Measurements from ENCODE around the gene CLHC1.
"Not testable (repeated sequence)": the region's sequence is repeated elsewhere in the genome, so short reads cannot be mapped to it uniquely, and the experiment has no call there.

Gene CLHC1

DNA sequence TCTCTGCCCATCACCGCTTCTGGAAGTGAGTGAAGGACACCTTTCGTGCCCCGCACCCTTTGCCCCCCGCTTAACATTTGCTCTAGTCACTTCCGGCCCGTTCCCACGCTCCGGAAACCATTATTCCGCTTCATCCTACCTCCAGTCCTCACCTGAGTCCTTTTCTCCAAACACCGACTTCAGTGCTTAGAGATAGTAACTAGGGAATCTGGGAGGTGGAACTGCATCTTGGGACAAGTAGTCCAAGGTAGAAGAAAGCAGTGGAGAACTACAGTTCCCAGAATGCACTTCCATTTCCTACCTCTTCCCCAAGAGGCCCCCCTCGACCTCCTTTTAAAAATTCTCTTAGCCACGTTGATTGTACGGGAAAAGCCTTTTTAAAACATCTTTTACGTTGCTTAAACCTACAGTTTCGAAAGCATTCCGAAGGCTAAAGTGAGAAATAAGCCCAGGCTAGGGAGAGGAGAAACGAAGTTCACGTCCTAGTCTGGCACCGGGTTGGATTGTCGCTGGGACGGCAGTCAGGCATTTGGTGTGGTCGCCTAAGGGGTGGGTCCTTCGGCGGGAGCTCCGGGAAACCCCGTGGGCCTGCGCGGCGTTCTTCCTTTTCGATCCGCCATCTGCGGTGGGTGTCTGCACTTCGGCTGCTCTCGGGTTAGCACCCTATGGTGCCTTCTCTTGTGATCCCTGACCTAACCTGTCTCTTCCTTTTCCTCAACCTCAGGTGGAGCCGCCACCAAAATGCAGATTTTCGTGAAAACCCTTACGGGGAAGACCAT lies at the start of gene CLHC1, which contains the start of gene RPS27A:
Gene CLHC1 (minus strand): TSS at position 210 of the 779 bp plus-strand sequence. CDS start 9,882 bp downstream, outside the sequence.
Gene RPS27A (plus strand): TSS at position 605 of the 779 bp plus-strand sequence. CDS start 137 bp downstream, at position 742.
- peak; percentile 92 for DNase-seq (ENCODE audit: low read depth)
- H3K4me3 ChIP-seq (ENCODE audit: low read length) = peak within 1 kb of the TSS; percentile 100
- TF ChIP-seq, protein P1, sequence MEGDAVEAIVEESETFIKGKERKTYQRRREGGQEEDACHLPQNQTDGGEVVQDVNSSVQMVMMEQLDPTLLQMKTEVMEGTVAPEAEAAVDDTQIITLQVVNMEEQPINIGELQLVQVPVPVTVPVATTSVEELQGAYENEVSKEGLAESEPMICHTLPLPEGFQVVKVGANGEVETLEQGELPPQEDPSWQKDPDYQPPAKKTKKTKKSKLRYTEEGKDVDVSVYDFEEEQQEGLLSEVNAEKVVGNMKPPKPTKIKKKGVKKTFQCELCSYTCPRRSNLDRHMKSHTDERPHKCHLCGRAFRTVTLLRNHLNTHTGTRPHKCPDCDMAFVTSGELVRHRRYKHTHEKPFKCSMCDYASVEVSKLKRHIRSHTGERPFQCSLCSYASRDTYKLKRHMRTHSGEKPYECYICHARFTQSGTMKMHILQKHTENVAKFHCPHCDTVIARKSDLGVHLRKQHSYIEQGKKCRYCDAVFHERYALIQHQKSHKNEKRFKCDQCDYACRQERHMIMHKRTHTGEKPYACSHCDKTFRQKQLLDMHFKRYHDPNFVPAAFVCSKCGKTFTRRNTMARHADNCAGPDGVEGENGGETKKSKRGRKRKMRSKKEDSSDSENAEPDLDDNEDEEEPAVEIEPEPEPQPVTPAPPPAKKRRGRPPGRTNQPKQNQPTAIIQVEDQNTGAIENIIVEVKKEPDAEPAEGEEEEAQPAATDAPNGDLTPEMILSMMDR (conservative IDR thresholded peaks at IDR 0.05; ENCODE audit: low read depth, low read length) = no peak

DNA sequence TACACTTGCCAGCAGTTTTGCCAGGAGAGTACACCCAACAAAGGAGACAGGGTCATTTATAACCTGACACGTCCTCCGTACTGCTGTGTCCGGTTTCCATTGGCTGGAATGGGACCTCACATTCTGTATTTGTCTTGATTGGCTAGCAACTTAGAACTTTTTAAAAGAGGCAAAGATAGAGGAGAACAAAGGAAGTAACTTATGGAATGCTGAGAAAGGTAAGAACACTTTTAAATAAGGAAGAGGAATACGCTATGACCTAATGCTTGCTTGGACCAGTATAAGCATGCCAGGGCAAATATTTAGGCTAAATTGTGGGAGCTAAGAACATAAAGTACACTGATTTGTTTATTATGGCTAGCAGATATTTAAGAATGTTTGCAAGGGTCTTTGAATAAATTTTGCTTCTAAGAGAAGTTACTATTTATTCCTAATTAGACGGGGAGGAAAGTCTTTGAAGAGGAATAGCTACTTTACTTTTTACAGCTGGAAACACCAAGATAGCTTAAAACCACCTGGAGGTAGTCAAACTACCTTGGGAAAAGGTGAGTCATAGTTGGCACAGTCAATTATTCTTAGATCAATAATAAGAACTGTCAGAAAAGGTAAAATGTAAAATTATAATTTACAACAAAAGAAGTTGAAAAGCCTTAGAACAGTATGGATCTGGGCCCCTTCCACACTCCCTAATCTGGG lies 48.9 kb upstream of the CLHC1 start:
- not testable (repeated sequence) for DNase-seq (ENCODE audit: low read depth); H3K4me3 ChIP-seq (ENCODE audit: low read length)

DNA sequence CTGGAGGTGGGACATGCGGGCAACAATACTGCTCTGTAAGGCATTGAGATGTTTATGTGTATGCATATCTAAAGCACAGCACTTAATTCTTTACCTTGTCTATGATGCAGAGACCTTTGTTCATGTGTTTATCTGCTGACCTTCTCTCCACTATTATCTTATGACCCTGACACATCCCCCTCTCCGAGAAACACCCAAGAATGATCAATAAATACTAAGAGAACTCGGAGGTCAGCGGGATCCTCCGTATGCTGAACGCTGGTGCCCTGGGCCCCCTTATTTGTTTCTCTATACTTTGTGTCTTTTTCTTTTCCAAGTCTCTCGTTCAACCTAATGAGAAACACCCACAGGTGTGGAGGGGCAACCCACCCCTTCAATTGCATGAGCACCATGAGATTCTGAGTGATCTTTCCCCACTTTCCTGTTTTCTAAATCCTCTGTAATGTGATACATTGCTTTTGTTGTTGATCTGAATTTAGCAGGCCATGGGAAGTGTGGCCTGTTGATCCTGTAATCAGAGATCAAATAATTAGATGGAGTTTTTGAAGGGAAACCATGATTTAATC lies 47.8 kb upstream of the CLHC1 start:
- H3K4me3 ChIP-seq (ENCODE audit: low read length); DNase-seq (ENCODE audit: low read depth): not testable (repeated sequence)

DNA sequence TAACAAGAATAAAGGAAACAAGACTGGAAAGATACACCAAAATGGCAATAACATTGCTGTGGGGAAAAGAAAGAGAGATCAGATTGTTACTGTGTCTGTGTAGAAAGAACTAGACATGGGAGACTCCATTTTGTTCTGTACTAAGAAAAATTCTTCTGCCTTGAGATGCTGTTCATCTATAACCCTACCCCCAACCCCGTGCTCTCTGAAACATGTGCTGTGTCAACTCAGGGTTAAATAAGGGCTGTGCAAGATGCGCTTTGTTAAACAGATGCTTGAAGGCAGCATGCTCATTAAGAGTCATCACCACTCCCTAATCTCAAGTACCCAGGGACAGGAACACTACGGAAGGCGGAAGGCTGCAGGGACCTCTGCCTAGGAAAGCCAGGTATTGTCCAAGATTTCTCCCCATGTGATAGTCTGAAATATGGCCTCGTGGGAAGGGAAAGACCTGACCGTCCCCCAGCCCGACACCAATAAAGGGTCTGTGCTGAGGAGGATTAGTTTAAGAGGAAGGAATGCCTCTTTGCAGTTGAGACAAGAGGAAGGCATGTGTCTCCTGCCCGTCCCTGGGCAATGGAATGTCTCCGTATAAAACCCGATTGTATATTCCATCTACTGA lies 47.2 kb upstream of the CLHC1 start:
- H3K4me3 ChIP-seq (ENCODE audit: low read length); DNase-seq (ENCODE audit: low read depth): not testable (repeated sequence)

DNA sequence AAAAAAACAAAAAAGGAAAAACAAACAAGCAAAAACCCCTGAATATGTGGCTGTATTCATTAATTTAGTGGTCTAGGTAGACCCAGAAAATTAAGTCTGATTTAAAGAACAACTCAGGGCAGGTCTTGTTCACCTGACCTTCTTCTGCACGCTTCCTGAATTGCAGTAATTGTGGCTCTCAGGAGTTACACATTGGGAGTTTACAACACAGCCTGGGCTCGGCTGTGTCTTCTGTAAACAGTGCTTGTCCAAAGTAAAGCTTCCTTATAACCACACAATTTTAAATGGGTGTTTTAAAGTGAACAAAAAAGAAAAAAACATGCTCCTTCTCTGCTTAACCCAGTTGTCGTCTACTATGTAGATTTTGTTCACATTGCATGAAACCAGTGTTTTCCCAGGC lies 45.2 kb upstream of the CLHC1 start:
- DNase-seq (ENCODE audit: low read depth) = no peak
- no peak overlapping the region for H3K4me3 ChIP-seq (ENCODE audit: low read length)
- TF ChIP-seq, protein P1 (conservative IDR thresholded peaks at IDR 0.05; ENCODE audit: low read depth, low read length) = no peak

DNA sequence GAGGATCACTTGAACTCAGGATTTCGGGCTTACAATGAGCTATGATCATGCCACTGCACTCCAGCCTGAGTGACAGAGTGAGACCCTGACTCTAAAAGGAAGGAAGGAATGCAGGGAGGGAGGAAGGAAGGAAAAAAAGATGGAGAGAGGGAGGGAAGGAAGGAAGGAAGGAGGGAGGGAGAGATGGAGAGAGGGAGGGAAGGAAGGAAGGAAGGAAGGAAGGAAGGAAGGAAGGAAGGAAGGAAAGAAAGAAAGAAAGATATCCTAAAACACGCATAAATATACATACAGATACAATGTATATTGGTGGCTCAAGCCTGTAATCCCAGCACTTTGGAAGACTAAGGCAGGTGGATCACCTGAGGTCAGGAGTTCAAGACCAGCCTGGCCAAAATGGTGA lies 42.3 kb upstream of the CLHC1 start:
- not testable (repeated sequence) for H3K4me3 ChIP-seq (ENCODE audit: low read length); DNase-seq (ENCODE audit: low read depth)

DNA sequence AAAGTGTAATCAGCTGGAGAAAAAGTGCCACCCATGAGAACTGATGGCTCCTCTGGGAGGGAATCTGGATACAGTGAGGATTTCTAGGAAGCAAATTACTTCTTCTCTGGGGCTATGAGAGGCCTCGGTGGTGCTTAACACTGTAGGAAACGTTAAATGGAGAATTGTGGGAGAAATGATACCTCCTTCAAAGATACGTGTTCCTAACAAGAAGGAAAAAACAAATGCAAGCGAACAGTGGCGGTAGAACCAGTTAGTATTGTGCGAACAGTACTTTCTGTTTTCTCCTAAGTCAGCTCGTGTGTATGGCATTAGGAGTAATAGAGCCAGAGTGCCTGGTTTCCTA lies 37.5 kb upstream of the CLHC1 start:
- TF ChIP-seq, protein P1 (conservative IDR thresholded peaks at IDR 0.05; ENCODE audit: low read depth, low read length) = no peak
- peak overlapping the region; percentile 98 for H3K4me3 ChIP-seq (ENCODE audit: low read length)
- DNase-seq (ENCODE audit: low read depth) = no peak

DNA sequence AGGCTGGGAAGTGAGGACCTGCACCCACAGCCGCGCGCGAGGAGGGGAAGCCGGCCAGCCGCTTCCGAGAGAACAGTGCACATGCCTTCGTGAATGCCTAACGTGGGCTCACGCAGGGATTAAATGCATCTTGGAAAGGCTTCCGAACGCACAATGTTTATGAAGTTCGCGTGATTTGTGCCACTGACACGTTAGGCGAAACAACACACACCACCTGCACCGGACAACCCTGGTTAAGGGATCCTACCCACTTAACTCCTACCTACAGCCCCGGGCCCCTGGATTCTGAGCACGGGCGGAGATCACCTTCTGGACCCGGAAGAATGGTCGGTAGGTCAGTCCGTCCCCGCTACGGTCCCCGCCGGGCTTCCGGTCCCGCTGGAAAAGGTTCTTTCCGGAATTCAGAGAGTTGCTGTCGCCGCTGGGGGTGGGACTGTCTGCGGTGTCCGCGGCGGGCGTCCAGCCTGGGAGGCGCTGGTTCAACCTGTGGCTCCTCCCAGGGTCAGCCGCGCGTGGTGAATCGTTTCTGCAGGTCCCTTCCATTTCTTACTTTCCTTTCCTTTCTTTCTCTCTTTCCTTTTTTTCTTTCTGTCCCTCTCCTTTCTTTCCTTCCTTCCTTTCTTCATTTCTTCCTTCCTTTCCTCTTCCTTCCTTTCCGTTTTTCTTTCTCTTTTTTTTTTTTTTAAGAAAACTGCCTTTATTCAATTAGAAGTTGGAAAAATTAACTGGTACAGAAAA lies 37.0 kb upstream of the CLHC1 start, which contains the start of gene MTIF2:
Gene MTIF2 (minus strand): TSS at position 325 of the 738 bp plus-strand sequence. CDS start 5,373 bp downstream, outside the sequence.
- peak within 1 kb of the TSS; percentile 98 for H3K4me3 ChIP-seq (ENCODE audit: low read length)
- TF ChIP-seq, protein P1 (conservative IDR thresholded peaks at IDR 0.05; ENCODE audit: low read depth, low read length) = no peak
- peak; percentile 72 for DNase-seq (ENCODE audit: low read depth)
